ENCODE results near the gene RIMBP2. TPM values are rescaled to one million over a fixed set of nuclear protein-coding genes. Genes with fewer than 3 reads are reported as not detected.

Gene RIMBP2
- total RNA-seq, 1 experiment from 2014 or later = not detected

DNA sequence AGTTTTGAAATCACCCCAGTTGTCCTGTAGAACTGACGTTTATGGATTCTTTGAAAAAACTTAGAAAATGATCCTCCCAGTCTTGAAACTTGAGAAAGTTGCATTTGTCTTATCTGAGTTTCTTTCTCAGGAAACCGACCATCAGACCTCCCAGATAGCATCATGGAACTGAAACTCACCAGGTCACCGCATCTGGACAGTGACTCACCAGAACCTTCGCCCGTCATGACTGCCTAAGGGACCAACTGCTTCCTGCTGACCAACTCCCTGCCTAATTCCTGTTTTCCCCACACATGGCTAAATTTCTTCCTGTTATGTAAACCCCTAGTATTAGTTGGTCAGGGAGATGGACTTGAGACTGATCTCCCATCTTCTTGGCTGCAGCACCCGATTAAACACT is 175.7 kb downstream of the RIMBP2 start:
- no peaks in the 10 kb centered on the region for H3K4me1 Mint-ChIP-seq (ENCODE audit: insufficient read depth, unreplicated experiment)
- no peak overlapping the region for H3K27ac Mint-ChIP-seq (ENCODE audit: low read depth, unreplicated experiment)
- intact Hi-C loops (cut with micrococcal nuclease) = no loop called here
- ChIA-PET CTCF (no interaction called here), POLR2A (no interaction called here)
- no TSS peak for BruUV-seq (replicated peaks)
- H3K9me3 Mint-ChIP-seq (ENCODE audit: unreplicated experiment) = peaks cover 7% of the 10 kb centered on the region
- TF ChIP-seq, protein P1, sequence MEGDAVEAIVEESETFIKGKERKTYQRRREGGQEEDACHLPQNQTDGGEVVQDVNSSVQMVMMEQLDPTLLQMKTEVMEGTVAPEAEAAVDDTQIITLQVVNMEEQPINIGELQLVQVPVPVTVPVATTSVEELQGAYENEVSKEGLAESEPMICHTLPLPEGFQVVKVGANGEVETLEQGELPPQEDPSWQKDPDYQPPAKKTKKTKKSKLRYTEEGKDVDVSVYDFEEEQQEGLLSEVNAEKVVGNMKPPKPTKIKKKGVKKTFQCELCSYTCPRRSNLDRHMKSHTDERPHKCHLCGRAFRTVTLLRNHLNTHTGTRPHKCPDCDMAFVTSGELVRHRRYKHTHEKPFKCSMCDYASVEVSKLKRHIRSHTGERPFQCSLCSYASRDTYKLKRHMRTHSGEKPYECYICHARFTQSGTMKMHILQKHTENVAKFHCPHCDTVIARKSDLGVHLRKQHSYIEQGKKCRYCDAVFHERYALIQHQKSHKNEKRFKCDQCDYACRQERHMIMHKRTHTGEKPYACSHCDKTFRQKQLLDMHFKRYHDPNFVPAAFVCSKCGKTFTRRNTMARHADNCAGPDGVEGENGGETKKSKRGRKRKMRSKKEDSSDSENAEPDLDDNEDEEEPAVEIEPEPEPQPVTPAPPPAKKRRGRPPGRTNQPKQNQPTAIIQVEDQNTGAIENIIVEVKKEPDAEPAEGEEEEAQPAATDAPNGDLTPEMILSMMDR (IDR thresholded peaks at IDR 0.05; ENCODE audit: unreplicated experiment) = no peak
- H3K36me3 Mint-ChIP-seq (ENCODE audit: insufficient read depth, unreplicated experiment) = no peaks in the 10 kb centered on the region
- no peak for DNase-seq (ENCODE audit: unreplicated experiment)
- H3K27me3 Mint-ChIP-seq (ENCODE audit: insufficient read depth, unreplicated experiment) = no peaks in the 10 kb centered on the region
- H3K4me3 Mint-ChIP-seq (ENCODE audit: unreplicated experiment) = no peak overlapping the region

DNA sequence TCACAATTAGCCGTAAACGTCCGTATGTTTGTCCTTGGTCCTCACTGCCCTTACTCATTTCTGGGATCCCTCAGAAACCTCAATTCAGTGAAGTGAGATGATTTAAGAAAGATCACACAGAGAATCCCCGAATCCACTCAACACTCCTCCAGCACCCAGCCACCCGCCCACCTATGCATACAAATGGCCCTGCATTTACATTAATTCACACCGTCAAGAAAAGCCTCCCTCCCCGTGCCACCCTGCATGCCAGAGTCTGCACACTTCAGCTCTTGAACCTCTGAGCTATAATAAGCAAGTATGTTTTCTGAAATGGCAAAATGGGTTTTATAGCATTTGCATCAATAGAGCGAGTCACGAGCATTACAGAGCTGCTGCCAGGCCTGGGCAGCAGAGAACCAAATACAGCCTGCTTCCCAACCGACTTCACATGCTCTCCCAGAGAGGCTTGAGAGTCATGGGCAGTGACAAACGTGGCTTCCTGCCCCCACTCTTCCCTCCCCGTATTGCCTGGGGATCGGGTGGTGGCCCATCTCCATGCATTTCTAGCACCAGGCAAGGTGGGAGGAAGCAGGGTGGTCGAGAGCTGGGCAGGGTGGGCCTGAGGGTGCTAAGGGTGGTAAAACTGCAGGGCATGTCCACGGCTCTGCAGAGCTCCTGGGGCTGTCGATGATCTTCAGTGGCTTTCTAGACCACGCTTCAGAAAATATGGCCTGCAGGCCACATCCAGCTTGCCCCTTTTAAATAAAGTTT is 177.6 kb downstream of the RIMBP2 start:
- Mint-ChIP-seq H3K27me3 (ENCODE audit: insufficient read depth, unreplicated experiment) (no peaks in the 10 kb centered on the region), H3K27ac (ENCODE audit: low read depth, unreplicated experiment) (no peak overlapping the region), H3K36me3 (ENCODE audit: insufficient read depth, unreplicated experiment) (no peaks in the 10 kb centered on the region), H3K9me3 (ENCODE audit: unreplicated experiment) (peaks cover 7% of the 10 kb centered on the region), H3K4me3 (ENCODE audit: unreplicated experiment) (no peak overlapping the region), H3K4me1 (ENCODE audit: insufficient read depth, unreplicated experiment) (no peaks in the 10 kb centered on the region)
- intact Hi-C loops (cut with micrococcal nuclease) = no loop called here
- ChIA-PET POLR2A (no interaction called here), CTCF (interaction anchor here (0.5 kb wide), 1 partner anchor 10 kb away, joined by 3 read pairs; no protein-coding TSS in a partner anchor)
- no TSS peak for BruUV-seq (replicated peaks)
- DNase-seq (ENCODE audit: unreplicated experiment) = no peak
- TF ChIP-seq, protein P1 (IDR thresholded peaks at IDR 0.05; ENCODE audit: unreplicated experiment) = no peak

DNA sequence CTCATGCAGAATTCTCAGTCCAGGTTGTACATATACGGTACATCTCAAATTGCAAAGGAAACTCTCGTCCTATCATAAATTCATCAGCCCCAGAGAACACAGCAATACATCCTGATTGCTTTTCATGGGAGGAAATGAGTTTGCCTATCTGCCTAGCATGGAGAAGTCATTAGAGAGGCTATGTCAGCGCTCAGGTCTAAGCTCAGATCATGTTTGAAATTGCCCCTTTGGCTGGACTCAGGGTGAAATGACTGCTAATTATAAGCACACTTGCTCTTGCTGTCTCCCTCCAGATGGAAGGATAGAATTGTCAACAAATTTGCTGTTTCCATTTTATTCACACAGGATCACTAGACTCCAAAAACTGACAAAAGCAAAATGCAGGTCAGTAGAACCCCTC is 178.4 kb downstream of the RIMBP2 start:
- ChIA-PET CTCF (no interaction called here), POLR2A (no interaction called here)
- TF ChIP-seq, protein P1 (IDR thresholded peaks at IDR 0.05; ENCODE audit: unreplicated experiment) = no peak
- no TSS peak for BruUV-seq (replicated peaks)
- Mint-ChIP-seq H3K27ac (ENCODE audit: low read depth, unreplicated experiment) (no peak overlapping the region), H3K4me1 (ENCODE audit: insufficient read depth, unreplicated experiment) (no peaks in the 10 kb centered on the region), H3K4me3 (ENCODE audit: unreplicated experiment) (no peak overlapping the region), H3K36me3 (ENCODE audit: insufficient read depth, unreplicated experiment) (no peaks in the 10 kb centered on the region), H3K27me3 (ENCODE audit: insufficient read depth, unreplicated experiment) (no peaks in the 10 kb centered on the region), H3K9me3 (ENCODE audit: unreplicated experiment) (peaks cover 11% of the 10 kb centered on the region)
- DNase-seq (ENCODE audit: unreplicated experiment) = no peak
- intact Hi-C loops (cut with micrococcal nuclease) = no loop called here

DNA sequence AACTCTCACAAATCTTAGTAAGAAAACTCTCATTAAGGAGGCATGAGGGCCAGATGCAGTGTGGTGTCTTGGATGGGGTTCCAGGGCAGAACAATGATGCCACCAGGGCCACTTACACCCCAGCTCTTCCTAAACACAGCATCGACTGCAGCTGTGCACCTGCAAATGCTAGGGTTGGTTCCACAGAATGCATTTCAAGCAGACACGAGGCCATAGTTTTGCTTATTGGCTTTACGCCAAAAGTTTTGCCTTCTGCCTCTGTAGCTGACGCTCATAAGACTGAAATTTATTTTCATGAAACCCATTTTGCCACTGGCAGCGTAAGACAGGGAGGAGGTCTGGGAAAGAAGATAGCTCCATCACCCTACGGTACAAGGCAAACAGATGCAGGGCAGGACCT is 179.0 kb downstream of the RIMBP2 start:
- CTCF ChIA-PET = no interaction called here
- no TSS peak for BruUV-seq (replicated peaks)
- no peaks in the 10 kb centered on the region for H3K27me3 Mint-ChIP-seq (ENCODE audit: insufficient read depth, unreplicated experiment)

More for the DNA sequence above, 179.0 kb downstream of the RIMBP2 start:
- H3K27ac Mint-ChIP-seq (ENCODE audit: low read depth, unreplicated experiment) = no peak overlapping the region
- no peak overlapping the region for H3K4me3 Mint-ChIP-seq (ENCODE audit: unreplicated experiment)
- no peaks in the 10 kb centered on the region for H3K36me3 Mint-ChIP-seq (ENCODE audit: insufficient read depth, unreplicated experiment)
- intact Hi-C loops (cut with micrococcal nuclease) = no loop called here
- no peaks in the 10 kb centered on the region for H3K4me1 Mint-ChIP-seq (ENCODE audit: insufficient read depth, unreplicated experiment)
- TF ChIP-seq, protein P1 (IDR thresholded peaks at IDR 0.05; ENCODE audit: unreplicated experiment) = no peak
- DNase-seq (ENCODE audit: unreplicated experiment) = no peak
- POLR2A ChIA-PET = no interaction called here
- peaks cover 15% of the 10 kb centered on the region for H3K9me3 Mint-ChIP-seq (ENCODE audit: unreplicated experiment)

Measured in MCF 10A (cell line).